Uterus (tissue), 2 donors: ENCODE results near the gene IL21R.

ENCODE experiments used
- POLR2A ChIP-seq, 2 donors: fragments of 450-650 bp; IDR thresholded peaks; one replicate each; pipeline ENCODE4 v1.6.1; 2016; ENCODE audit warnings: antibody characterized with exemption in 2 of 2, mild to moderate bottlenecking in 1 of 2, moderate library complexity in 1 of 2
- TF ChIP-seq, protein P1 (sequence below), 4 experiments: fragments of 200-600 bp in 2 of 4; fragments of 450-650 bp in 2 of 4; sonication (generic) in 2 of 4; IDR thresholded peaks; one replicate each; pipeline ENCODE4 v1.5.1; 2016 to 2019; ENCODE audit warnings: antibody characterized with exemption in 4 of 4, mild to moderate bottlenecking in 2 of 4, moderate library complexity in 1 of 4

- TF ChIP-seq, protein P1, sequence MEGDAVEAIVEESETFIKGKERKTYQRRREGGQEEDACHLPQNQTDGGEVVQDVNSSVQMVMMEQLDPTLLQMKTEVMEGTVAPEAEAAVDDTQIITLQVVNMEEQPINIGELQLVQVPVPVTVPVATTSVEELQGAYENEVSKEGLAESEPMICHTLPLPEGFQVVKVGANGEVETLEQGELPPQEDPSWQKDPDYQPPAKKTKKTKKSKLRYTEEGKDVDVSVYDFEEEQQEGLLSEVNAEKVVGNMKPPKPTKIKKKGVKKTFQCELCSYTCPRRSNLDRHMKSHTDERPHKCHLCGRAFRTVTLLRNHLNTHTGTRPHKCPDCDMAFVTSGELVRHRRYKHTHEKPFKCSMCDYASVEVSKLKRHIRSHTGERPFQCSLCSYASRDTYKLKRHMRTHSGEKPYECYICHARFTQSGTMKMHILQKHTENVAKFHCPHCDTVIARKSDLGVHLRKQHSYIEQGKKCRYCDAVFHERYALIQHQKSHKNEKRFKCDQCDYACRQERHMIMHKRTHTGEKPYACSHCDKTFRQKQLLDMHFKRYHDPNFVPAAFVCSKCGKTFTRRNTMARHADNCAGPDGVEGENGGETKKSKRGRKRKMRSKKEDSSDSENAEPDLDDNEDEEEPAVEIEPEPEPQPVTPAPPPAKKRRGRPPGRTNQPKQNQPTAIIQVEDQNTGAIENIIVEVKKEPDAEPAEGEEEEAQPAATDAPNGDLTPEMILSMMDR (IDR thresholded peaks at IDR 0.05), result no peak
- TF ChIP-seq POLR2A (IDR thresholded peaks at IDR 0.05), result no peak
Measured at GRCh38 chr16:27473101-27473900, 71.3 kb downstream of the IL21R start.
